ENCODE measurements around the gene CBFA2T3. TPM values are rescaled to one million over a fixed set of nuclear protein-coding genes. Genes with fewer than 3 reads are reported as not detected.

CBFA2T3 gene
- total RNA-seq, 1 experiment from 2014 or later, result 13.7 TPM

GRCh38 chr16:88939972-88940861 lies 36.8 kb downstream of the CBFA2T3 start:
- peak; percentile 56 for ATAC-seq
- Histone ChIP-seq H3K9me3 (ENCODE audit: control insufficient read depth, insufficient read depth, low read depth, low read length) (no peaks in the 10 kb centered on the region), H3K4me1 (ENCODE audit: control insufficient read depth, insufficient read depth, low read length) (no peaks in the 10 kb centered on the region), H3K36me3 (ENCODE audit: control insufficient read depth, insufficient read depth, low read length) (no peaks in the 10 kb centered on the region), H3K4me3 (ENCODE audit: low read depth in 2 of 2, low read length in 2 of 2) (peak overlapping the region; percentile 49 to 53), H3K27me3 (ENCODE audit: control insufficient read depth, insufficient read depth, low read length) (no peaks in the 10 kb centered on the region), H3K27ac (ENCODE audit: low read length) (peak overlapping the region; percentile 51)
- in situ Hi-C loops (cut with HindIII; ENCODE audit: low pct_unique_long_range_greater_than_20kb, low sequenced_read_pairs) (no loop called here), intact Hi-C loops (cut with micrococcal nuclease; ENCODE audit: unreplicated experiment) (no loop called here)
- ChIA-PET POLR2A (no interaction called here), CTCF (no interaction called here)
- DNase-seq (ENCODE audit: low read depth, low spot score), result no peak
- TF ChIP-seq, protein P1, sequence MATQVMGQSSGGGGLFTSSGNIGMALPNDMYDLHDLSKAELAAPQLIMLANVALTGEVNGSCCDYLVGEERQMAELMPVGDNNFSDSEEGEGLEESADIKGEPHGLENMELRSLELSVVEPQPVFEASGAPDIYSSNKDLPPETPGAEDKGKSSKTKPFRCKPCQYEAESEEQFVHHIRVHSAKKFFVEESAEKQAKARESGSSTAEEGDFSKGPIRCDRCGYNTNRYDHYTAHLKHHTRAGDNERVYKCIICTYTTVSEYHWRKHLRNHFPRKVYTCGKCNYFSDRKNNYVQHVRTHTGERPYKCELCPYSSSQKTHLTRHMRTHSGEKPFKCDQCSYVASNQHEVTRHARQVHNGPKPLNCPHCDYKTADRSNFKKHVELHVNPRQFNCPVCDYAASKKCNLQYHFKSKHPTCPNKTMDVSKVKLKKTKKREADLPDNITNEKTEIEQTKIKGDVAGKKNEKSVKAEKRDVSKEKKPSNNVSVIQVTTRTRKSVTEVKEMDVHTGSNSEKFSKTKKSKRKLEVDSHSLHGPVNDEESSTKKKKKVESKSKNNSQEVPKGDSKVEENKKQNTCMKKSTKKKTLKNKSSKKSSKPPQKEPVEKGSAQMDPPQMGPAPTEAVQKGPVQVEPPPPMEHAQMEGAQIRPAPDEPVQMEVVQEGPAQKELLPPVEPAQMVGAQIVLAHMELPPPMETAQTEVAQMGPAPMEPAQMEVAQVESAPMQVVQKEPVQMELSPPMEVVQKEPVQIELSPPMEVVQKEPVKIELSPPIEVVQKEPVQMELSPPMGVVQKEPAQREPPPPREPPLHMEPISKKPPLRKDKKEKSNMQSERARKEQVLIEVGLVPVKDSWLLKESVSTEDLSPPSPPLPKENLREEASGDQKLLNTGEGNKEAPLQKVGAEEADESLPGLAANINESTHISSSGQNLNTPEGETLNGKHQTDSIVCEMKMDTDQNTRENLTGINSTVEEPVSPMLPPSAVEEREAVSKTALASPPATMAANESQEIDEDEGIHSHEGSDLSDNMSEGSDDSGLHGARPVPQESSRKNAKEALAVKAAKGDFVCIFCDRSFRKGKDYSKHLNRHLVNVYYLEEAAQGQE (IDR thresholded peaks at IDR 0.05; ENCODE audit: insufficient read depth in 1 of 2, low read depth in 2 of 2, low read length in 1 of 2), result no peak
- TF ChIP-seq TCF7L2 (IDR thresholded peaks at IDR 0.05; ENCODE audit: low read depth, low read length) (no peak), POLR2AphosphoS5 (IDR thresholded peaks at IDR 0.05; ENCODE audit: low read depth, low read length) (no peak), SIN3A (IDR thresholded peaks at IDR 0.05; ENCODE audit: borderline replicate concordance, insufficient read depth, low read depth, low read length) (no peak)
- TF ChIP-seq, protein P2, sequence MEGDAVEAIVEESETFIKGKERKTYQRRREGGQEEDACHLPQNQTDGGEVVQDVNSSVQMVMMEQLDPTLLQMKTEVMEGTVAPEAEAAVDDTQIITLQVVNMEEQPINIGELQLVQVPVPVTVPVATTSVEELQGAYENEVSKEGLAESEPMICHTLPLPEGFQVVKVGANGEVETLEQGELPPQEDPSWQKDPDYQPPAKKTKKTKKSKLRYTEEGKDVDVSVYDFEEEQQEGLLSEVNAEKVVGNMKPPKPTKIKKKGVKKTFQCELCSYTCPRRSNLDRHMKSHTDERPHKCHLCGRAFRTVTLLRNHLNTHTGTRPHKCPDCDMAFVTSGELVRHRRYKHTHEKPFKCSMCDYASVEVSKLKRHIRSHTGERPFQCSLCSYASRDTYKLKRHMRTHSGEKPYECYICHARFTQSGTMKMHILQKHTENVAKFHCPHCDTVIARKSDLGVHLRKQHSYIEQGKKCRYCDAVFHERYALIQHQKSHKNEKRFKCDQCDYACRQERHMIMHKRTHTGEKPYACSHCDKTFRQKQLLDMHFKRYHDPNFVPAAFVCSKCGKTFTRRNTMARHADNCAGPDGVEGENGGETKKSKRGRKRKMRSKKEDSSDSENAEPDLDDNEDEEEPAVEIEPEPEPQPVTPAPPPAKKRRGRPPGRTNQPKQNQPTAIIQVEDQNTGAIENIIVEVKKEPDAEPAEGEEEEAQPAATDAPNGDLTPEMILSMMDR (IDR thresholded peaks at IDR 0.05), result no peak
- BruUV-seq (replicated peaks), result no TSS peak

GRCh38 chr16:88939245-88939971 lies 37.6 kb downstream of the CBFA2T3 start:
- DNase-seq (ENCODE audit: low read depth, low spot score) (no peak), ATAC-seq (no peak)
- H3K27ac ChIP-seq (ENCODE audit: low read length), result peak overlapping the region; percentile 51
- no peaks in the 10 kb centered on the region for H3K27me3 ChIP-seq (ENCODE audit: control insufficient read depth, insufficient read depth, low read length)
- ChIA-PET POLR2A (no interaction called here), CTCF (no interaction called here)
- intact Hi-C loops (cut with micrococcal nuclease; ENCODE audit: unreplicated experiment) (no loop called here), in situ Hi-C loops (cut with HindIII; ENCODE audit: low pct_unique_long_range_greater_than_20kb, low sequenced_read_pairs) (no loop called here)
- H3K4me3 ChIP-seq (ENCODE audit: low read depth in 2 of 2, low read length in 2 of 2), result peak overlapping the region; percentile 49 to 53
- no TSS peak for BruUV-seq (replicated peaks)
- no peaks in the 10 kb centered on the region for H3K9me3 ChIP-seq (ENCODE audit: control insufficient read depth, insufficient read depth, low read depth, low read length)
- TF ChIP-seq, protein P2 (IDR thresholded peaks at IDR 0.05), result no peak
- no peak for TF ChIP-seq TCF7L2 (IDR thresholded peaks at IDR 0.05; ENCODE audit: low read depth, low read length)
- no peak for TF ChIP-seq POLR2AphosphoS5 (IDR thresholded peaks at IDR 0.05; ENCODE audit: low read depth, low read length)
- TF ChIP-seq, protein P1 (IDR thresholded peaks at IDR 0.05; ENCODE audit: insufficient read depth in 1 of 2, low read depth in 2 of 2, low read length in 1 of 2), result no peak
- no peak for TF ChIP-seq SIN3A (IDR thresholded peaks at IDR 0.05; ENCODE audit: borderline replicate concordance, insufficient read depth, low read depth, low read length)
- no peaks in the 10 kb centered on the region for H3K4me1 ChIP-seq (ENCODE audit: control insufficient read depth, insufficient read depth, low read length)
- H3K36me3 ChIP-seq (ENCODE audit: control insufficient read depth, insufficient read depth, low read length), result no peaks in the 10 kb centered on the region
